ENCODE data around the gene SKI. TPM values are rescaled to one million over a fixed set of nuclear protein-coding genes. Genes with fewer than 3 reads are reported as not detected.

SKI gene
- total and polyA plus RNA-seq, 2 of the 8 experiments (the other 6 are each of a cell fraction or from before 2014, with no cell fraction given) = 8.3 to 87.6 TPM

GRCh38 chr1:2250721-2251281, 22.7 kb downstream of the SKI start:
- no peak for FAIRE-seq
- peak overlapping the region; percentile 75 for H3K4ac ChIP-seq (replicated peaks; ENCODE audit: insufficient read length, low read depth, low read length)
- TF ChIP-seq SP2 (IDR thresholded peaks at IDR 0.05; ENCODE audit: low read length) (no peak), SRF (IDR thresholded peaks at IDR 0.05; ENCODE audit: low read depth, low read length) (no peak), CEBPB (IDR thresholded peaks at IDR 0.05; ENCODE audit: low read depth, low read length) (no peak), CBX8 (IDR thresholded peaks at IDR 0.05; ENCODE audit: borderline replicate concordance, low read depth, low read length) (no peak), EP300 (IDR thresholded peaks at IDR 0.05; ENCODE audit: borderline replicate concordance in 1 of 2, low read depth in 2 of 2, low read length in 2 of 2) (no peak), SIN3A (conservative IDR thresholded peaks at IDR 0.05 in 1 of 2, IDR thresholded peaks at IDR 0.05 in 1 of 2; ENCODE audit: low read depth in 1 of 2, low read length in 2 of 2) (no peak), SIRT6 (IDR thresholded peaks at IDR 0.05; ENCODE audit: low read length) (no peak), SP4 (IDR thresholded peaks at IDR 0.05; ENCODE audit: low read length) (no peak), EGR1 (IDR thresholded peaks at IDR 0.05; ENCODE audit: borderline replicate concordance, low read depth, low read length) (no peak), CTCF (IDR thresholded peaks at IDR 0.05; ENCODE audit: control extremely low read depth in 1 of 3, insufficient read depth in 1 of 3, low read depth in 1 of 3, low read length in 3 of 3) (no peak)

More at GRCh38 chr1:2250721-2251281, 22.7 kb downstream of the SKI start:
- WGBS, 2 experiments (ENCODE audit: extremely low coverage in 1 of 2, insufficient coverage in 1 of 2, insufficient read length in 1 of 2, insufficient replicate concordance in 2 of 2, low coverage in 1 of 2, low lambda C conversion rate in 2 of 2, missing lambda C conversion rate in 1 of 2) = 88% methylated on average over 26 of the region's 27 CpGs; no CpG with 5 or more reads in 1 of the 2 experiments
- peak overlapping the region; percentile 8 for H4K91ac ChIP-seq (replicated peaks; ENCODE audit: insufficient read length, low read length)
- peaks cover 7 to 30% of the 10 kb centered on the region in 2 experiments for H4K20me1 ChIP-seq (replicated peaks in 1 of 2; ENCODE audit: control insufficient read depth in 1 of 2, insufficient read depth in 2 of 2, low read length in 2 of 2)
- no peak overlapping the region for H4K5ac ChIP-seq (ENCODE audit: insufficient read length, low read depth, low read length)
- H3K56ac ChIP-seq (replicated peaks; ENCODE audit: insufficient read length, low read depth, low read length) = no peak overlapping the region
- H2BK120ac ChIP-seq (replicated peaks; ENCODE audit: low read depth, low read length) = no peak overlapping the region
- peak overlapping the region; percentile 81 for H3K18ac ChIP-seq (ENCODE audit: extremely low read depth, low read length)
- 0 out of 2 replicates have a peak overlapping the region, but pooled peaks have one; percentile 61 for H2BK15ac ChIP-seq (ENCODE audit: low read length)
- no peak overlapping the region for H3K23ac ChIP-seq (ENCODE audit: insufficient read length)
- H3K79me2 ChIP-seq (ENCODE audit: control insufficient read depth in 1 of 2, insufficient read depth in 2 of 2, low read length in 2 of 2) = peaks cover 55 to 92% of the 10 kb centered on the region in 2 experiments
- no peaks in the 10 kb centered on the region for H3K27me3 ChIP-seq (replicated peaks in 1 of 4; ENCODE audit: control insufficient read depth in 3 of 4, extremely low read depth in 1 of 4, insufficient read depth in 3 of 4, low read length in 3 of 4)
- H2BK12ac ChIP-seq (ENCODE audit: low read depth, low read length) = peak overlapping the region; percentile 84; the same call in 1 of the 2 replicates
- no peak overlapping the region for H3K9ac ChIP-seq (replicated peaks in 1 of 4; ENCODE audit: extremely low read depth in 1 of 4, low read depth in 3 of 4, low read length in 3 of 4)
- ChIA-PET POLR2A (ENCODE audit: partially characterized antibody) (interaction anchor here (1.1 to 1.6 kb wide), 4 partner anchors 8 to 65 kb away, joined by 3 to 8 read pairs (median 4); no protein-coding TSS in a partner anchor), CTCF (ENCODE audit: partially characterized antibody) (interaction anchor here (1.3 to 1.9 kb wide), 3 partner anchors 10 to 56 kb away, joined by 3 to 6 read pairs (median 4); partner anchors contain the start of gene FAAP20)
- H3K14ac ChIP-seq (ENCODE audit: insufficient read length) = no peak overlapping the region
- no peak overlapping the region for H3K4me3 ChIP-seq (ENCODE audit: extremely low read depth in 1 of 4, insufficient read depth in 2 of 4, low read depth in 3 of 4, low read length in 4 of 4)
- H3K36me3 ChIP-seq (ENCODE audit: control insufficient read depth in 2 of 4, insufficient read depth in 4 of 4, low read length in 3 of 4) = no peaks in the 10 kb centered on the region
- H3K9me3 ChIP-seq (ENCODE audit: insufficient read depth in 2 of 2, low read depth in 1 of 2, low read length in 1 of 2) = 0 out of 4 replicates have a peak, but pooled peaks cover 0 to 4% of the 10 kb centered on the region in 2 experiments
- 0 out of 2 replicates have a peak, but pooled peaks cover 3% of the 10 kb centered on the region for H3K23me2 ChIP-seq (ENCODE audit: low read depth, low read length)
- H3K79me1 ChIP-seq (ENCODE audit: low read depth, low read length) = peaks cover 34% of the 10 kb centered on the region
- H2BK20ac ChIP-seq (ENCODE audit: low read length) = no peak overlapping the region; the same call in 1 of the 2 replicates
- no peak overlapping the region for H3K27ac ChIP-seq (ENCODE audit: low read depth, low read length)
- H2BK5ac ChIP-seq (ENCODE audit: low read depth, low read length) = peak overlapping the region; percentile 68
- no peak overlapping the region for H2AFZ ChIP-seq (ENCODE audit: low read length)
- H4K8ac ChIP-seq (ENCODE audit: extremely low read depth, insufficient read depth, low read length) = no peak overlapping the region
- H3K4me2 ChIP-seq (ENCODE audit: insufficient read depth in 1 of 2, low read depth in 2 of 2, low read length in 2 of 2) = no peak overlapping the region
- H3K4me1 ChIP-seq (replicated peaks in 1 of 4; ENCODE audit: control insufficient read depth in 3 of 4, insufficient read depth in 4 of 4, low read length in 3 of 4) = peaks cover 16 to 48% (median 41%) of the 10 kb centered on the region in 4 experiments
- peak overlapping the region; percentile 97 for H2AK5ac ChIP-seq (ENCODE audit: low read depth, low read length)
- DNase-seq (ENCODE audit: low read depth in 1 of 2, low spot score in 2 of 2) = no peak

Data from H1 (cell line).